NK-92 (cell line): Measurements from ENCODE around the gene TRAPPC2B.
A peak's percentile ranks its signal among the peaks of the same experiment; 100 is the strongest.

Source experiments
- DNase-seq: peaks from one replicate; lab custom pipeline; 2025; ENCODE audit not compliant: unreplicated experiment; lab: John Stamatoyannopoulos, UW

The TRAPPC2B gene

GRCh38 chr19:57362997-57363687 lies at the start of gene TRAPPC2B, which contains the start of gene ZNF547:
TSS of gene TRAPPC2B (plus strand) at chr19:57363551. CDS start at chr19:57364834, 1,283 bp downstream.
TSS of gene ZNF547 (plus strand) at chr19:57363551. CDS start at chr19:57368556, 5,005 bp downstream.
- peak; percentile 94 for DNase-seq

GRCh38 chr19:57314146-57314545 lies 49.2 kb upstream of the TRAPPC2B start:
- DNase-seq, result no peak

GRCh38 chr19:57317503-57317902 lies 45.8 kb upstream of the TRAPPC2B start:
- no peak for DNase-seq

- DNase-seq, result no peak
Observed at GRCh38 chr19:57319869-57320179, 43.5 kb upstream of the TRAPPC2B start.

- peak; percentile 32 for DNase-seq
Observed at GRCh38 chr19:57320180-57321084, 42.9 kb upstream of the TRAPPC2B start, which contains the start of gene ZNF543. TSS of gene ZNF543 (plus strand) at chr19:57320472. CDS start at chr19:57320854, 382 bp downstream.

GRCh38 chr19:57321116-57321515 lies 42.2 kb upstream of the TRAPPC2B start:
- DNase-seq, result no peak

- DNase-seq, result no peak
Observed at GRCh38 chr19:57321751-57322150, 41.6 kb upstream of the TRAPPC2B start.

GRCh38 chr19:57324992-57325391 lies 38.4 kb upstream of the TRAPPC2B start:
- DNase-seq, result no peak

- no peak for DNase-seq
Observed at GRCh38 chr19:57327993-57328392, 35.4 kb upstream of the TRAPPC2B start.

- DNase-seq, result no peak
Observed at GRCh38 chr19:57334191-57334590, 29.2 kb upstream of the TRAPPC2B start.

GRCh38 chr19:57338877-57339276 lies 24.5 kb upstream of the TRAPPC2B start:
- no peak for DNase-seq

- no peak for DNase-seq
Observed at GRCh38 chr19:57342582-57342981, 20.8 kb upstream of the TRAPPC2B start.

- no peak for DNase-seq
Observed at GRCh38 chr19:57348136-57348535, 15.2 kb upstream of the TRAPPC2B start.

- no peak for DNase-seq
Observed at GRCh38 chr19:57350877-57351805, 12.2 kb upstream of the TRAPPC2B start, which contains the start of gene ZNF304. TSS of gene ZNF304 (plus strand) at chr19:57351271. CDS start at chr19:57351665, 394 bp downstream.

- no peak for DNase-seq
Observed at GRCh38 chr19:57351867-57352266, 11.5 kb upstream of the TRAPPC2B start.

GRCh38 chr19:57355916-57356315 lies 7.4 kb upstream of the TRAPPC2B start:
- DNase-seq, result no peak

- DNase-seq, result no peak
Observed at GRCh38 chr19:57357406-57357805, 5.9 kb upstream of the TRAPPC2B start.

- DNase-seq, result no peak
Observed at GRCh38 chr19:57359300-57359699, 4.1 kb upstream of the TRAPPC2B start.

GRCh38 chr19:57362419-57362818 lies 932 bp upstream of the TRAPPC2B start:
- DNase-seq, result no peak

- DNase-seq, result no peak
Observed at GRCh38 chr19:57363688-57364181, 384 bp downstream of the TRAPPC2B start.

- DNase-seq, result no peak
Observed at GRCh38 chr19:57366776-57367175, 3.4 kb downstream of the TRAPPC2B start.
